ENCODE data around the gene RAB23. TPM values are rescaled to one million over a fixed set of nuclear protein-coding genes. Genes with fewer than 3 reads are reported as not detected.

The RAB23 gene
- total and polyA plus RNA-seq, 9 of the 15 experiments (the other 6 are each of a cell fraction or from before 2014, with no cell fraction given), result 3.4 to 18.0 (median 9.4) TPM

DNA sequence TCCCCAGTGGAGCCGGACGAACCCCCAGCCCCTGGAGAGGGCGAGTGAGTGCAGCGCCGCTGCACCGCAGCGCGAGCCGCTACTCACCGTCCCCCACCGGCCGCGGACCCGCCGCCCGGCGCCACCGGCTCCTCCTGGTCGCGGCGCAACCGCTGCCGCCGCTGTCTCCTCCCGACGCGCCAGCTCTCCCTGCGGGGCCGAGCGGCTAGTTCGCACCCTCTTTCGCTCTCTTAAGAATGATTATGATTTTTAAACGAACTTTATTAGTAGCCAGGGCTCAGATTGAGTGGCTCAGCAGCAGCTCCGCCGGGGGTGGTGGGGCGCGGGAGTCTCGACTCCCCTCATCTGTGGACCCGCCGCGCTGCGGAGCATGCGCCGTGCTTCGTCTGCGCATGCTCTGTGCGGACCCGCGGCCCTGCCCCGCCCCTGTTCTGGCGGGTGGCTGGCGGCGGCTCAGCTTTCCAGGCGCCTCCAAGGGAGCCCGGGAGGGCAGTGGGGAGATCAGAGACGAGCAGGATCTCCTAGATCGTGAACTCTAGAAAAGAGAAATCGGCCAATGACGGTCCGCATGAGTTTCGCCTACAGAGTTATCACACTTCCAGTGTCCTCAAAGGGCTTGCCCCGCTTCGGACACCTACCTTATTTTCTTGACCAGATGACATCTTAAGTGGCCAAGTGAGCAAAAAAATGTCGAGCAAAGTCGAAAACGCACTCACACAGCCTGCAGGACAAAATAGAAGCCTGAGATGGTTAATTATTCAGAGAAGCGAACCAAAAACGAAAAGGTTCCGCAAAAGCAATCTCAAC, at the start of gene RAB23 (continued):
- TF ChIP-seq ZC3H11A (IDR thresholded peaks at IDR 0.05; ENCODE audit: low read depth, low read length) (no peak), CREB3L1 (IDR thresholded peaks at IDR 0.05; ENCODE audit: borderline replicate concordance, low read depth) (no peak), BRCA1 (IDR thresholded peaks at IDR 0.05) (no peak), BRCA1 (CRISPR knock-in tag; IDR thresholded peaks at IDR 0.05) (no peak), HMG20B (CRISPR knock-in tag; IDR thresholded peaks at IDR 0.05) (no peak), ATF6 (CRISPR knock-in tag; IDR thresholded peaks at IDR 0.05) (no peak), CREM (IDR thresholded peaks at IDR 0.05; ENCODE audit: low read depth) (no peak), NBN (IDR thresholded peaks at IDR 0.05; ENCODE audit: low read depth) (no peak), USF2 (CRISPR knock-in tag; IDR thresholded peaks at IDR 0.05) (no peak), DNMT1 (IDR thresholded peaks at IDR 0.05) (no peak), SLC30A9 (CRISPR knock-in tag; IDR thresholded peaks at IDR 0.05) (no peak), FOXA1 (IDR thresholded peaks at IDR 0.05; ENCODE audit: borderline replicate concordance) (no peak), PRDM10 (IDR thresholded peaks at IDR 0.05; ENCODE audit: partially characterized antibody) (peak; percentile 93)
- TF ChIP-seq, protein P1, sequence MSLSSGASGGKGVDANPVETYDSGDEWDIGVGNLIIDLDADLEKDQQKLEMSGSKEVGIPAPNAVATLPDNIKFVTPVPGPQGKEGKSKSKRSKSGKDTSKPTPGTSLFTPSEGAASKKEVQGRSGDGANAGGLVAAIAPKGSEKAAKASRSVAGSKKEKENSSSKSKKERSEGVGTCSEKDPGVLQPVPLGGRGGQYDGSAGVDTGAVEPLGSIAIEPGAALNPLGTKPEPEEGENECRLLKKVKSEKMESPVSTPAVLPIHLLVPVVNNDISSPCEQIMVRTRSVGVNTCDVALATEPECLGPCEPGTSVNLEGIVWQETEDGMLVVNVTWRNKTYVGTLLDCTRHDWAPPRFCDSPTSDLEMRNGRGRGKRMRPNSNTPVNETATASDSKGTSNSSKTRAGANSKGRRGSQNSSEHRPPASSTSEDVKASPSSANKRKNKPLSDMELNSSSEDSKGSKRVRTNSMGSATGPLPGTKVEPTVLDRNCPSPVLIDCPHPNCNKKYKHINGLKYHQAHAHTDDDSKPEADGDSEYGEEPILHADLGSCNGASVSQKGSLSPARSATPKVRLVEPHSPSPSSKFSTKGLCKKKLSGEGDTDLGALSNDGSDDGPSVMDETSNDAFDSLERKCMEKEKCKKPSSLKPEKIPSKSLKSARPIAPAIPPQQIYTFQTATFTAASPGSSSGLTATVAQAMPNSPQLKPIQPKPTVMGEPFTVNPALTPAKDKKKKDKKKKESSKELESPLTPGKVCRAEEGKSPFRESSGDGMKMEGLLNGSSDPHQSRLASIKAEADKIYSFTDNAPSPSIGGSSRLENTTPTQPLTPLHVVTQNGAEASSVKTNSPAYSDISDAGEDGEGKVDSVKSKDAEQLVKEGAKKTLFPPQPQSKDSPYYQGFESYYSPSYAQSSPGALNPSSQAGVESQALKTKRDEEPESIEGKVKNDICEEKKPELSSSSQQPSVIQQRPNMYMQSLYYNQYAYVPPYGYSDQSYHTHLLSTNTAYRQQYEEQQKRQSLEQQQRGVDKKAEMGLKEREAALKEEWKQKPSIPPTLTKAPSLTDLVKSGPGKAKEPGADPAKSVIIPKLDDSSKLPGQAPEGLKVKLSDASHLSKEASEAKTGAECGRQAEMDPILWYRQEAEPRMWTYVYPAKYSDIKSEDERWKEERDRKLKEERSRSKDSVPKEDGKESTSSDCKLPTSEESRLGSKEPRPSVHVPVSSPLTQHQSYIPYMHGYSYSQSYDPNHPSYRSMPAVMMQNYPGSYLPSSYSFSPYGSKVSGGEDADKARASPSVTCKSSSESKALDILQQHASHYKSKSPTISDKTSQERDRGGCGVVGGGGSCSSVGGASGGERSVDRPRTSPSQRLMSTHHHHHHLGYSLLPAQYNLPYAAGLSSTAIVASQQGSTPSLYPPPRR (CRISPR knock-in tag; IDR thresholded peaks at IDR 0.05; ENCODE audit: borderline replicate concordance), result no peak

Data from K562 (cell line).